Pancreas (tissue), 10 donors: Measurements from ENCODE around the gene DERL3. TPM values are rescaled to one million over a fixed set of nuclear protein-coding genes. Genes with fewer than 3 reads are reported as not detected.

Source experiments
- ATAC-seq, 4 donors: fragments of 200-7000 bp; cut with Tn5 transposase; one replicate each; pipeline versions ENCODE4 v1.8.0 to v1.9.1; 2020; ENCODE audit warnings: mild to moderate bottlenecking in 4 of 4, moderate library complexity in 4 of 4
- DNase-seq, 6 donors: peaks; one replicate each; pipeline ENCODE4 v3.0.0-alpha.2; 2020
- FAIRE-seq: peaks from 2 replicates; lab custom pipeline; 2012; peaks lifted over from hg19 to GRCh38; lab: Jason Lieb, UNC
- H3K27ac ChIP-seq, 4 donors: fragments of 200-600 bp; sonication (generic); 1 replicate in 3 of 4; 2 replicates in 1 of 4; pipeline versions ENCODE4 v1.5.0 to v1.8.0; 2020
- H3K27me3 ChIP-seq, 4 donors: fragments of 200-600 bp; one replicate each; pipeline ENCODE4 v1.8.0; 2021
- H3K36me3 ChIP-seq, 3 donors: fragments of 200-600 bp; sonication (generic) in 1 of 3; one replicate each; pipeline versions ENCODE4 v1.5.0 to v1.8.0; 2020 to 2021
- H3K4me1 ChIP-seq, 3 donors: fragments of 200-600 bp; one replicate each; pipeline ENCODE4 v1.8.0; 2021
- H3K4me3 ChIP-seq, 4 donors: fragments of 200-600 bp; sonication (generic) in 2 of 4; one replicate each; pipeline versions ENCODE4 v1.5.0 to v1.8.0; 2020 to 2021
- H3K9me3 ChIP-seq, 4 donors: fragments of 200-600 bp; one replicate each; pipeline ENCODE4 v1.8.0; 2021
- WGBS, 2 donors: extraction: QIAGEN DNeasy Blood & Tissue Kit; methylation state at CpG; one replicate each; pipeline ENCODE4 v1.1.7; 2013; 5-methylcytosine and 5-hydroxymethylcytosine counted together
- intact Hi-C, 3 donors: fragments of 100-400 bp; cut with DNase I; formaldehyde crosslinking; loops; one replicate each; pipeline versions ENCODE4 v1.11.1 to v1.14.2; 2022
- polyA plus RNA-seq, 2 donors: library from polyadenylated mRNA; stranded (reverse); fragments of 200-250 nt; gene quantifications; one replicate each; pipeline ENCODE4 v1.2.3, GENCODE V29; 2013
- total RNA-seq, 6 donors: library from RNA; stranded (reverse); fragmentation: NEBNext Ultra II Directional in 4 of 6; extraction: Animal tissue kit (Norgen Biotek cat#: 25700) in 4 of 6; gene quantifications; one replicate each; pipeline versions ENCODE4 v1.2.1 to v1.2.4, GENCODE V29; 2021 to 2023
- TF ChIP-seq, protein P1 (sequence below), 4 donors: fragments of 200-600 bp; sonication (generic) in 3 of 4; IDR thresholded peaks; one replicate each; pipeline versions ENCODE4 v1.5.0 to v1.8.0; 2021; ENCODE audit warnings: antibody characterized with exemption in 4 of 4
- donor health status: healthy with polysubstance abuse.
- donor health status: DM: no; HTN: no; CAD: no; lungs with moderate emphysema.
- donor health status: DM: no; HTN: no; CAD: no.
- donor health status: control.
- donor health status: control.
- donor health status: Bipolar disorder and iron deficiency.
- donor health status: DM: yes; HTN: yes; CAD: no.
- donor health status: DM: no; HTN: no; CAD: no.
- donor health status: DM: no; HTN: no; CAD: no.
- donor health status: DM: yes; HTN: yes; CAD: no.

Gene DERL3
- total and polyA plus RNA-seq, 8 donors: 13.0 to 26.5 (median 19.6) TPM

DNA sequence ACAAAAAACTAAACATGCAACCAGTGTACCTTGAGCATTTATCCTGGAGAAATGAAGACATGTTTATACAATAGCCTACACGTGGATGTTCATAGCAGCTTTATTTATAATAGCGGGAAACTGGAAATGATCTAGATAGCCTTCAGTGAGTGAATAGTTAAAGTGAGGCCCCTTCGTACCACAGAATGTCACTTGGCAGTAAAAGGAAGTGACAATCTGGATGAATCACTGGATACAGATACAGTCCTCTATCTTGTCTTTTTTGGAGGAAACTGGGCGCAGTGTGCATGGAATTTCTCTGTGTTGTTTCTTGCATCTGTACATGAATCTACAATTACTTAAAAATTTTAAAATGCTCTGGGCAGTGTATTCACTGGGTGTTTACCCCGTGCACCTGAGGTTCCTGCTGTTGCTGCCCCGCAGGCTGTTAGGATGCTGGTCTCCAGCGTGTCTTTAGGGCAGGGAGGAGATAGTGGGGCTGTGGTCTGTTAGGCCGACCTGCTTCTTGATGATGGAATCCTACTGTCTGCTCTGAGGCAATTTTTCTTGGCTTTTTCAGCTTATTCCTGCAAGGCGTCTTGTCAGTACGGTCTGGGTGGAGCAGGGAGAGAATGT, 23.2 kb downstream of the DERL3 start:
- H3K4me3 ChIP-seq: no peak overlapping the region
- no peak for FAIRE-seq
- DNase-seq: peak in 1 of 6 donors; percentile 7
- no peaks in the 10 kb centered on the region for H3K27me3 ChIP-seq
- no peaks in the 10 kb centered on the region for H3K9me3 ChIP-seq
- TF ChIP-seq, protein P1, sequence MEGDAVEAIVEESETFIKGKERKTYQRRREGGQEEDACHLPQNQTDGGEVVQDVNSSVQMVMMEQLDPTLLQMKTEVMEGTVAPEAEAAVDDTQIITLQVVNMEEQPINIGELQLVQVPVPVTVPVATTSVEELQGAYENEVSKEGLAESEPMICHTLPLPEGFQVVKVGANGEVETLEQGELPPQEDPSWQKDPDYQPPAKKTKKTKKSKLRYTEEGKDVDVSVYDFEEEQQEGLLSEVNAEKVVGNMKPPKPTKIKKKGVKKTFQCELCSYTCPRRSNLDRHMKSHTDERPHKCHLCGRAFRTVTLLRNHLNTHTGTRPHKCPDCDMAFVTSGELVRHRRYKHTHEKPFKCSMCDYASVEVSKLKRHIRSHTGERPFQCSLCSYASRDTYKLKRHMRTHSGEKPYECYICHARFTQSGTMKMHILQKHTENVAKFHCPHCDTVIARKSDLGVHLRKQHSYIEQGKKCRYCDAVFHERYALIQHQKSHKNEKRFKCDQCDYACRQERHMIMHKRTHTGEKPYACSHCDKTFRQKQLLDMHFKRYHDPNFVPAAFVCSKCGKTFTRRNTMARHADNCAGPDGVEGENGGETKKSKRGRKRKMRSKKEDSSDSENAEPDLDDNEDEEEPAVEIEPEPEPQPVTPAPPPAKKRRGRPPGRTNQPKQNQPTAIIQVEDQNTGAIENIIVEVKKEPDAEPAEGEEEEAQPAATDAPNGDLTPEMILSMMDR (IDR thresholded peaks at IDR 0.05): no peak
- H3K27ac ChIP-seq: no peak overlapping the region
- intact Hi-C loops: no loop called here
- WGBS, 2 donors: 79 to 88% methylated on average over 10 of the region's 10 CpGs
- no peaks in the 10 kb centered on the region for H3K4me1 ChIP-seq
- H3K36me3 ChIP-seq: peaks cover 0 to 45% (median 11%) of the 10 kb centered on the region in 3 donors
- no peak for ATAC-seq

DNA sequence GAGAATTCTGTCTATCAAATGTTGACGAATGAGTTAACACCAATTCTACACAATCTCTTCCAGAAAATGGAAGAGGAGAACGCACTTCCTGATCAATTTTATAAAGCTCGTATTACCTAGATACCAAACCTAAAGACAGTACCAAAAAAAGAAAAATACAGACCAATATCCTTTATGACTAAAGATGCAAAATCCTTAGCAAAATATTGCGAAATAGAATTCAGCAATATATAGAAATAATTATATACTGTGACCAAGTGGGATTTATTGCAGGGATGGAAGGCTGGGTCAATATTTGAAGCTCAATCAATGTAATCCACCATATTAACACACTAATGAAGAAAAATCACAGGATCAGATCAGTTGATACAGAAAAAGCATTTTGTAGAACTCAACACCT, 26.4 kb downstream of the DERL3 start:
- H3K4me3 ChIP-seq: no peak overlapping the region
- FAIRE-seq (no peak), ATAC-seq (no peak), DNase-seq (no peak)
- H3K4me1 ChIP-seq: no peaks in the 10 kb centered on the region
- peaks cover 0 to 37% (median 8%) of the 10 kb centered on the region in 3 donors for H3K36me3 ChIP-seq
- WGBS, 2 donors: 94 to 97% methylated on average over 4 of the region's 4 CpGs
- TF ChIP-seq, protein P1 (IDR thresholded peaks at IDR 0.05): no peak
- intact Hi-C loops: no loop called here
- no peak overlapping the region for H3K27ac ChIP-seq
- no peaks in the 10 kb centered on the region for H3K9me3 ChIP-seq
- H3K27me3 ChIP-seq: no peaks in the 10 kb centered on the region

DNA sequence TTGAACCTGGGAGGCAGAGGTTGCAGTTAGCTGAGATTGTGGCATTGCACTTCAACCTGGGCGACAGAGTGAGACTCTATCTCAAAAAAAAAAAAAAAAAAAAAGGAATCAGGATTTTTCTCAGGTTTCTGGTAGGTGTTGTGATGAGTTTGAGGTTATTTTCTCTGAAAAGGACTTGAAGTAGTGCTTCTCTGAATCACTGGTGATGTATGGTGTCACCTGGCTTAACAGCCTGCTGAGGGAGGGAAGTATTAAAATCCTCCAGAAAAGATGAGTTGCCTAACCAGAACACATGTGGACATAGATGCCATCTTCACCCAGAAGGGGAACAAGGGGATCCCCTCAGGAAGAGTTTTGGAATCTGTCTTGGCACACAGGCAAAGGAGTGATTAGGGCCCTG, 32.0 kb downstream of the DERL3 start:
- H3K27me3 ChIP-seq: no peaks in the 10 kb centered on the region
- peaks cover 0 to 41% (median 14%) of the 10 kb centered on the region in 3 donors for H3K36me3 ChIP-seq
- no peak overlapping the region for H3K27ac ChIP-seq
- intact Hi-C loops: no loop called here
- no peaks in the 10 kb centered on the region for H3K9me3 ChIP-seq
- no peak for DNase-seq
- no peaks in the 10 kb centered on the region for H3K4me1 ChIP-seq
- ATAC-seq: no peak
- WGBS, 2 donors: 97 to 100% methylated on average over 1 of the region's 1 CpG
- H3K4me3 ChIP-seq: no peak overlapping the region
- TF ChIP-seq, protein P1 (IDR thresholded peaks at IDR 0.05): no peak
- no peak for FAIRE-seq

DNA sequence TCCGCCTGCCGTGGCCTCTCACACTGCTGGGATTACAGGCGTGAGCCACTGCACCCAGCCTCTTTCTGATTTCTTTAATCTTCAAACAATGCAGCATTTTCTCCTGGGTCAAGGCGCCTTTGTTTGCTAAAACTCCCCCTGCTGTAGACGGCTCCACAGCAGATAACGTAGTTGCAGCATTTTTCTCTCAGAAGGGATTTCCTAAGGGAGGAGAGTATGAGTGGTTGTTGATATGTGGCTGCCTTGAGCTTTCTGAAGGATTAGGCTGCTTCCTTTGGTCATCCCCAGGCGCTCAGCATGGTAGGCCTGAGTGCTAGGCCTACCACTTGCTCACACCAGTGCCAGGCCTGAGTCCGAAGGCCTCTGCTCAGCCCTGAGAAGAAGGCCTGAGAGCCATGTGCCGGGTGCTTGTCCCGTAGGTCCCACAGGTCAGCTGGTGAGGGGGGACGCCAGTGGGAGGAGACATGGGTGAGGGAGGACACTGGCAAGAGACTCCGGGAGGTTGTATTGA, 34.0 kb downstream of the DERL3 start:
- Histone ChIP-seq H3K4me3 (no peak overlapping the region), H3K27ac (no peak overlapping the region), H3K27me3 (no peaks in the 10 kb centered on the region), H3K9me3 (no peaks in the 10 kb centered on the region), H3K4me1 (no peaks in the 10 kb centered on the region), H3K36me3 (peaks cover 0 to 56% (median 26%) of the 10 kb centered on the region in 3 donors)
- 77 to 86% methylated on average over 12 of the region's 12 CpGs for WGBS, 2 donors
- TF ChIP-seq, protein P1 (IDR thresholded peaks at IDR 0.05): no peak
- FAIRE-seq: no peak
- ATAC-seq: no peak
- no peak for DNase-seq
- intact Hi-C loops: no loop called here
